SK-N-MC (cell line): ENCODE results near the gene DDX3X.
"Not testable (repeated sequence)": the region's sequence is repeated elsewhere in the genome, so short reads cannot be mapped to it uniquely, and the experiment has no call there.

Experiments
- DNase-seq: peaks from one replicate; pipeline ENCODE4 v3.0.0-alpha.2; 2011; ENCODE audit warnings: low read depth, low spot score
- H3K27ac ChIP-seq: fragments of 200-600 bp; sonication (generic); 2 replicates; pipeline ENCODE4 v1.5.1; 2016; ENCODE audit warnings: mixed run types
- H3K36me3 ChIP-seq: fragments of 200-600 bp; sonication (generic); 2 replicates; pipeline ENCODE4 v1.6.1; 2017; ENCODE audit warnings: antibody characterized with exemption, low read length, mixed read lengths; ENCODE audit not compliant: insufficient read depth
- H3K4me3 ChIP-seq: fragments of 200-600 bp; sonication (generic); 2 replicates; pipeline ENCODE4 v1.5.1; 2016
- H3K9ac ChIP-seq: fragments of 200-600 bp; sonication (generic); 2 replicates; pipeline ENCODE4 v1.8.0; 2017; ENCODE audit warnings: mixed run types, mixed read lengths; ENCODE audit not compliant: insufficient read length
- H3K9me3 ChIP-seq: fragments of 200-600 bp; sonication (generic); 2 replicates; pipeline ENCODE4 v1.6.1; 2017; ENCODE audit warnings: low read depth, mild to moderate bottlenecking, antibody characterized with exemption, low read length, moderate library complexity, mixed read lengths
- EZH2 ChIP-seq: fragments of 200-600 bp; sonication (generic); IDR thresholded peaks from one replicate; pipeline ENCODE4 v1.6.1; 2017; ENCODE audit warnings: antibody characterized with exemption
- FOXP2 ChIP-seq: optimal IDR thresholded peaks from 2 replicates; pipeline ENCODE3; 2011; ENCODE audit warnings: mild to moderate bottlenecking, moderate library complexity; ENCODE audit not compliant: insufficient read depth; ENCODE audit errors: extremely low read length, control extremely low read depth
- POLR2AphosphoS5 ChIP-seq: IDR thresholded peaks from 2 replicates; pipeline ENCODE4 v1.6.1; 2012; ENCODE audit warnings: mild to moderate bottlenecking, low read depth, low read length, borderline replicate concordance

Gene DDX3X

DNA sequence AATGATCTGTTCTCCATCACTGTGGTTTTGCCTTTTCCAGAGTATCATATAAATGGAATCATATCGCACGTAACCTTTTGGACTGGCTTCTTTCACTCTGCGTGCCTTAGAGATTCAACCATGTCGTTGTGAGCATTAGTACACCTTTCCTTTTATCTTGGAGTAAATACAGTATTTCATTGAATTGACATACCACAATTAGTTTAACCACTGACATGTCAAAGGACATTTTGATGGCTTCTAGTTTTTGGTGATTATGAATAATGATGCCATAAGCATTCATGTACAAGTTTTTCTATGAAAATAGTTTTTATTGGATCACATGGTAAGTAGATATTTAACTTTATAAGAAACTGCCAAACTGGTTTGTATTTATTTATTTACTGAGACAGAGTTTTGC, 35.2 kb downstream of the DDX3X start:
- TF ChIP-seq FOXP2 (no peak), POLR2AphosphoS5 (no peak), EZH2 (no peak)
- no peak overlapping the region for H3K9ac ChIP-seq
- no peak overlapping the region for H3K27ac ChIP-seq
- DNase-seq: no peak
- no peak overlapping the region for H3K4me3 ChIP-seq
- no peaks in the 10 kb centered on the region for H3K9me3 ChIP-seq
- no peaks in the 10 kb centered on the region for H3K36me3 ChIP-seq

DNA sequence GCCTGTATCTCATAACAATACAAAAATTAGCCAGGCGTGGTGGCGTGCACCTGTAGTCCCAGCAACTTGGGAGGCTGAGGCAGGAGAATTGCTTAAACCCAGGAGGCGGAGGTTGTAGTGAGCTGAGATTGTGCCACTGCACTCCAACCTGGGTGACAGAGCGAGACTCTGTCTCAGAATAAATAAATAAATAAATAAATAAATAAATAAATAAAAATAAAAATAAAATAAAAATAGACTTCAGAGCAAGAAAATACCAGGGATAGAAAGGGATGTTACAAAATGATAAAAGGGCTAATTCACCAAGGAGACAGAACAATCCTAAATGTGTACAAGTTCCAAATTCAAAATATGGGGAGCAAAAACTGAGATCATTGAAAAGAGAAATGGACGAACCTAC, 37.6 kb downstream of the DDX3X start:
- H3K9me3 ChIP-seq, H3K36me3 ChIP-seq, H3K9ac ChIP-seq, DNase-seq, H3K27ac ChIP-seq, H3K4me3 ChIP-seq: not testable (repeated sequence)

DNA sequence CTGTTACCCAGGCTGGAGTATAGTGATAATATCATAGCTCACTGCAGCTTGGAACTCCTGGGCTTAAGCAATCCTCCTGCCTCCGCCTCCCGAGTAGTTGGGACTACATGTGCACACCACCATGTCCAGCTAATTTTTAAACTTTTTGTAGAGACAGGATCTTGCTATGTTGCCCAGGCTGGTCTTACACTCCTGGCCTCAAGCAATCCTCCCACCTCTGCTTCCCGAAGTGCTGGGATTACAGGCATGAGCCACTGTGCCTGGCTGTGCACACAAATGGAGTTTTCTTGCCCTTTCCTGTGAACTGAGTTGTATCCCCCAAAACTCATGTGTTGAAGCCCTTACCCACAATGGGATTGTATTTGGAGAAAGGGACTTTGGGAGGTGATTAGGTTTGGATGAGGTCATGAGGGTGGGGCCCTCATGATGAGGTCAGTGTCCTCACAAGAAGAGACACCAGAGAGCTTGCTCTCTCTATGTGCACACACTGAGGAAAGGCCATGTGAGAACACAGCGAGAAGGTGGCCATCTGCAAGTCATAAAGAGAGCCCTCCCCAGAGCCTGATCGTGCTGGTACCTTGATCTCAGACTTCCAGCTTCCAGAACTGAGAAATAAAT, 40.1 kb downstream of the DDX3X start:
- no peaks in the 10 kb centered on the region for H3K9me3 ChIP-seq
- no peak overlapping the region for H3K9ac ChIP-seq
- DNase-seq: no peak
- no peak overlapping the region for H3K4me3 ChIP-seq
- H3K27ac ChIP-seq: no peak overlapping the region
- H3K36me3 ChIP-seq: no peaks in the 10 kb centered on the region
- TF ChIP-seq FOXP2 (no peak), POLR2AphosphoS5 (no peak), EZH2 (no peak)

DNA sequence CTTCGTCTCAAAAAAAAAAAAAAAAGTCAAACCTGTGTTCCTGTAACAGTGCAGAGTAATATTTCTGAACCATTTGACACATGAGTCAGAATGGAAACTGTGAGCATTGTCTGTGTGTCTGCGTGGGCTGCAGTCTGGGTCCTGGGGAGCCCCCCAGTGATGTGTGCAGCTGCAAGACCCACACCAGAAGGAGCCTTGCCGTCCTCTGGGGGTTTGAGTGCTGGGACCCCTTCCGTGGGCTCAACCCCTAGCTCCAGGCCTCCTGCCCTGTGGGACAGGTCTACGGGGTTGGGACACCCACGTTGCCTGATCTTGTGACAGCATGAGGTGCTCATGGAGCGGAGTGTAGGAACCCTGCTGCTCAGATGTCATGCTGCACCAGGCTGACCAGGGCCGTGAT, 43.7 kb downstream of the DDX3X start:
- Histone ChIP-seq H3K4me3 (no peak overlapping the region), H3K9me3 (no peaks in the 10 kb centered on the region), H3K9ac (no peak overlapping the region), H3K27ac (no peak overlapping the region), H3K36me3 (no peaks in the 10 kb centered on the region)
- DNase-seq: no peak
- TF ChIP-seq POLR2AphosphoS5 (no peak), EZH2 (no peak), FOXP2 (no peak)

DNA sequence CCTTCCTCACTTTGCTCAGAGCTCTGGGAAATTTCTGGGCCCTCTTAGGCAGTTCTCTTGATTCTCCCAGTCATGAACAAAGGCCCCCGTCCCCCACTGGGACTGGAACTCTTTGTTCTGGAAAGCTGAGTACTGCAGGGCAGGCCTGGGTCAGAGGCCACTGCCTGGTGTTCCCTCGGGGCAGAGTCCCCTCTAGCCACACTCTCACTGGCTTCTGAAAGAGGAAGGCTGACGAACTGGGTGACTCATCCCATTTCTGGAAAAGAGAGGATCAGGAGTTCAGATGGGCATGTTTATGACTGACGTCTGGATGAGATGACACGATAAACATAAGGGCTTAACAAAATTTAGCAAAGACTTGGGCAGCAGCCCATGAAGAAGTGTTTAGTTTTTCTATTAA, 47.7 kb downstream of the DDX3X start:
- H3K36me3 ChIP-seq: no peaks in the 10 kb centered on the region
- H3K27ac ChIP-seq: no peak overlapping the region
- H3K9me3 ChIP-seq: no peaks in the 10 kb centered on the region
- no peak overlapping the region for H3K4me3 ChIP-seq
- no peak for DNase-seq
- H3K9ac ChIP-seq: no peak overlapping the region
- TF ChIP-seq FOXP2: no peak
- TF ChIP-seq EZH2: no peak
- TF ChIP-seq POLR2AphosphoS5: no peak

DNA sequence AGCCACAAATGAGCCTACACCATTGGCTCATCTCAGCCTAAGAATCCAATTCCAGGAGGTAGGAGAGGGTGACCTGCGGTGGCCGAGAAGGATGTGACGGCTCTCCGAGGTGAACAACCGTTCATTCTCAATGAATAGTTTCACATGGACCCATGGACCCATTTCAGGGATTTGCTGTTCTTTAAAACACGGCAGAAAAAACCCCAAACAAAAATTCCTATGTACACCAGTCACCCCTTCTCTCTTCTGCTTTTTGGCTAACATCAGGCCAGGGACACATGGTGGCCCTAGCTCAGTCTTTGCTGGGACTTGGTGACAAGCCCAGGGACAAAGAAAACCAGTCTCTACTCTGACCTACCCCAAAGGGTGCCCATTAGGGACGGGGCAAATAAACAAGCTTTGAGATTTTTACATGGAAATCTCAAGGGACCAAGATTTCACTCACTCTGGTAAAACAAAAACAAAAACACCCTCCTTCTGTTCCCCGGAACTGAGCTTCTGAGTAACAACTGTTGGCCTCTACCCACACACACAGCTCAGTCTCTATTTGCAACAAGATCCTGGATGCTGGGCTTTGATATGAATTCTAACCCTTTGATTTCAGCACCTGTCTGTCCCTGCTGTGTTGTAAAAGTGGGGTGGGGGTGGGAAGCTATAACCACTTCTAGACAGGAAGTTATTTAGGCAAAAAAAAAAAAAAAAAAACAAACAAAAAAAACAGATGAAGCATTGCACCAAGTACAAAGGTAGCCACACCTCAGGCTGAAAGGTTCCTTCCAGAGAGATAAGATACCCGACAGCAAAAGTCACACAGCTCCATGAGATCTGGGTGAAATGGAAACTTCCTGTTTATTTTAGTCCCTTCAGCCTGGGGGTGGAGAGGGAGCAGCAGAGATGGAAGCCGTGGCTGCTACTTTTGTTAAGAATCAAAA, 49.0 kb downstream of the DDX3X start:
- H3K4me3 ChIP-seq: no peak overlapping the region
- TF ChIP-seq EZH2 (no peak), POLR2AphosphoS5 (no peak), FOXP2 (no peak)
- no peaks in the 10 kb centered on the region for H3K36me3 ChIP-seq
- no peak overlapping the region for H3K27ac ChIP-seq
- DNase-seq: no peak
- H3K9ac ChIP-seq: no peak overlapping the region
- no peaks in the 10 kb centered on the region for H3K9me3 ChIP-seq

DNA sequence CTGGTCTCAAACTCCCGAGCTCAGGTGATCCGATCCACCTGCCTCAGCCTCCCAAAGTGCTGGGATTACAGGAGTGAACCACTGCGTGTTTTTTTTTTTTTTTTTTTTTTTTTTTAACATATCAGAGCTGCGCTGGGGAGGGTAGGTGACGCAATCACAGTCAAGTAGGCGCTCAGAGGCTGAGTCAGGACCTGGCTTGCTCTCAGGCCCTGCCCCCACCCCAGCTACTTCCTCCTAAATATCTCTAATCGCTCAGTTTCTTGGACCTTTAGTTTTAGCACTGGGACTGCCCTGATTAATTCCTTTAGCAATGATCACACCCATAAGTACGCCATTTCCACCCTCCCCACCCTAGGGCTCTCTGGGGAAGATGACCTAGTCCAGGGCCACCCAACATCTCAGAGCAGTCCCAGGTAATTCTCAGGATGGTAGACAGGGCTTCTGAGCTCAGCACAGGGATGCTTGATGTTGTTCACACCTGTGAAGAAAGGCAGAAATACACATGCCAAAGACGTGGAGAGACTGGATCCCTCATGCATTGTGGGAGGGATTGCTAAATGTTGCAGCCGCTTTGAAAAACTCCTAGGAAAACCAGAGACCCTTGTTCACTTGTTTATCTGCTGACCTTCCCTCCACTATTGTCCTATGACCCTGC, 50.2 kb downstream of the DDX3X start:
- no peak for DNase-seq
- H3K36me3 ChIP-seq: no peaks in the 10 kb centered on the region
- H3K27ac ChIP-seq: no peak overlapping the region
- no peaks in the 10 kb centered on the region for H3K9me3 ChIP-seq
- no peak overlapping the region for H3K9ac ChIP-seq
- no peak overlapping the region for H3K4me3 ChIP-seq
- no peak for TF ChIP-seq POLR2AphosphoS5
- no peak for TF ChIP-seq EZH2
- no peak for TF ChIP-seq FOXP2

DNA sequence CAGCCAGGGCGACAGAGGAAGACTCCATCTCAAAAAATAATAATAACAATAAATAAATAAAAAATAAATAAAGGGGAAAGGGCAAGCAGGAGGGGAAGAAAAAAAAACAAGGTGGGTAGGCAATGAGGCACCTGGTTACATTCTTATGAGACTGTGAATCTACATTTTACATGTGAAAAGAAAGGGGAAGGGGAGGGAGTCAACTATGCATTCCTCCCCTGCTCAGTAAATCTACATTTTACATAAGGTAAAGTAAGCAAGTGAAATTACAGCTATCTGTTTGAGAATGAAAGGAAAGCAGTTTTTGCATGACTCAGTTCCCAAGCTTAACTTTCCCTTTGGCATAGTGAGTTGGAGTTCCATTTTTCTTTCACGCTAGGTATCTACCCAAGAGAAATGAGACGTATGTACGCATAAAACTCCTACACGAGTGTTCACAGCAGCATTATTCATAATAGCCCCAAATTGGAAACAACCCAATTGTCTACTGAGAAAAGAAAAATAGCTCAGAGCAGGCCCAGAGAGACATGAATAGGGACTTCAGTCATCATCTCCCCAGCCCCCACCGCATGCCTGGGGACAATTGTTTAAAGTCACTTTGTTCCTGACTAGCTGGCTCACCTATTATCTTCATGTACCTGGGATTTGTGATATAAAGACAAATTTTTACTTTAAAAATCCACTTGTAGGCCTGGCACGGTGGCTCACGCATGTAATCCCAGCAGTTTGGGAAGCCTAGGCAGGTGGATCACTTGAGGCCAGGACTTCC, 52.4 kb downstream of the DDX3X start:
- Histone ChIP-seq H3K9me3 (no peaks in the 10 kb centered on the region), H3K27ac (no peak overlapping the region), H3K4me3 (no peak overlapping the region), H3K9ac (no peak overlapping the region), H3K36me3 (no peaks in the 10 kb centered on the region)
- no peak for TF ChIP-seq EZH2
- TF ChIP-seq POLR2AphosphoS5: no peak
- TF ChIP-seq FOXP2: no peak
- no peak for DNase-seq
